Tibial nerve (tissue), 4 donors: ENCODE measurements around the gene KMT2C. TPM values are rescaled to one million over a fixed set of nuclear protein-coding genes. Genes with fewer than 3 reads are reported as not detected.

Experiments used
- DNase-seq, 2 donors: peaks; one replicate each; pipeline ENCODE4 v3.0.0-alpha.2; 2019; ENCODE audit warnings: low spot score in 2 of 2
- H3K27ac ChIP-seq, 4 donors: fragments of 200-600 bp; sonication (generic) in 3 of 4; one replicate each; pipeline ENCODE4 v1.5.1; 2017 to 2019; ENCODE audit warnings: mild to moderate bottlenecking in 1 of 4
- H3K27me3 ChIP-seq, 2 donors: fragments of 200-600 bp; sonication (generic) in 1 of 2; one replicate each; pipeline versions ENCODE4 v1.5.1 to v1.6.0; 2017 to 2019
- H3K36me3 ChIP-seq, 3 donors: fragments of 200-600 bp; sonication (generic); one replicate each; pipeline ENCODE4 v1.5.1; 2018 to 2019
- H3K4me1 ChIP-seq, 4 donors: fragments of 200-600 bp; sonication (generic) in 3 of 4; one replicate each; pipeline ENCODE4 v1.5.1; 2017 to 2019
- H3K4me3 ChIP-seq, 4 donors: fragments of 200-600 bp; sonication (generic) in 3 of 4; one replicate each; pipeline ENCODE4 v1.5.1; 2017 to 2019; ENCODE audit warnings: mild to moderate bottlenecking in 1 of 4, moderate library complexity in 1 of 4
- H3K9me3 ChIP-seq, 4 donors: fragments of 200-600 bp; sonication (generic) in 3 of 4; one replicate each; pipeline ENCODE4 v1.5.1; 2017 to 2019
- EP300 ChIP-seq, 2 donors: sonication (generic); formaldehyde crosslinking; IDR thresholded peaks; one replicate each; pipeline ENCODE4 v1.6.1; 2017; ENCODE audit warnings: antibody characterized with exemption in 2 of 2, mild to moderate bottlenecking in 1 of 2
- POLR2A ChIP-seq, 2 donors: fragments of 450-650 bp; IDR thresholded peaks; one replicate each; pipeline ENCODE4 v1.6.1; 2017; ENCODE audit warnings: antibody characterized with exemption in 2 of 2, mild to moderate bottlenecking in 2 of 2, moderate library complexity in 2 of 2
- WGBS, 2 donors: methylation state at CpG; one replicate each; pipeline ENCODE4 v1.1.5; 2018; 5-methylcytosine and 5-hydroxymethylcytosine counted together
- total RNA-seq, 4 donors: library from RNA; depleted of rRNA; stranded (reverse); fragments of >200 nt; gene quantifications; one replicate each; pipeline ENCODE4 v1.1.0, GENCODE V29; 2016
- TF ChIP-seq, protein P1 (sequence below), 5 experiments: fragments of 200-600 bp in 3 of 5; fragments of 450-650 bp in 2 of 5; sonication (generic) in 3 of 5; IDR thresholded peaks; one replicate each; pipeline ENCODE4 v1.5.1; 2016 to 2019; ENCODE audit warnings: antibody characterized with exemption in 5 of 5, mild to moderate bottlenecking in 3 of 5, moderate library complexity in 2 of 5

Gene KMT2C
- total RNA-seq, 4 donors from 2014 or later, result 63.2 to 86.1 (median 69.4) TPM

DNA sequence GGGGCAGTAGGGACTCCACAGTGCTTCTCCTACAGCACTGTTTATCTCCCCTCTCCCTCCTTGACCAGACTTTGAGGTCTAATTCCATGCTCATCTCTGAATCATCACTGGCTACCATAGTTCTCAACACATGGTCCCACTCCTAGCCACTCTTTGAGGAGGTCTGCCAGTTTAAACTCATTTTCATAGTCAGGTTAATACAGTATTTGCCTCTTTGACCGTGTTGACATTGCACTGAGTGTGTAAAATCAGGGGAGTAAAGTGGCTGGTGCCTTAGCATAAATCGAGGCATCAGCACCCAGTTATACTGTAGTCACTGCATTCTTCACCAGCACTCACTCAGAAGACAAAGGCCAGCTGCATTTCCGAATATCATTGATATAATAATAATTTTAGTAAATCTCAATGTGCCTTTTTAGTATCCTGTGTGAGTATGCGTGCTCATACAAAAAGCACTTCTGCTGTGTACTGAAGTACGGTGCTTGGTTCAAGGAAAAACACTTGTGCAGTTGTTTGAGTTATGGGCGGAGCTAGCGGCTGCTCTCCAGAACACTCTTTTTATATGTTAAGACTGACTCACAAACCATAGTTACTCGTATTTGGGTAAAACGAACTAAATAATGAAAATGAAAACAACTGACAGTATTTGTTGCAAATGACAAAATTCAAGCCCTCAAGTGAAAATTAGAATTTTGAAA, 320.6 kb downstream of the KMT2C start:
- H3K4me1 ChIP-seq, result no peaks in the 10 kb centered on the region
- 61 to 68% methylated on average over 9 of the region's 9 CpGs for WGBS, 2 donors
- H3K9me3 ChIP-seq, result no peaks in the 10 kb centered on the region
- TF ChIP-seq POLR2A (IDR thresholded peaks at IDR 0.05) (no peak), EP300 (IDR thresholded peaks at IDR 0.05) (no peak)
- TF ChIP-seq, protein P1, sequence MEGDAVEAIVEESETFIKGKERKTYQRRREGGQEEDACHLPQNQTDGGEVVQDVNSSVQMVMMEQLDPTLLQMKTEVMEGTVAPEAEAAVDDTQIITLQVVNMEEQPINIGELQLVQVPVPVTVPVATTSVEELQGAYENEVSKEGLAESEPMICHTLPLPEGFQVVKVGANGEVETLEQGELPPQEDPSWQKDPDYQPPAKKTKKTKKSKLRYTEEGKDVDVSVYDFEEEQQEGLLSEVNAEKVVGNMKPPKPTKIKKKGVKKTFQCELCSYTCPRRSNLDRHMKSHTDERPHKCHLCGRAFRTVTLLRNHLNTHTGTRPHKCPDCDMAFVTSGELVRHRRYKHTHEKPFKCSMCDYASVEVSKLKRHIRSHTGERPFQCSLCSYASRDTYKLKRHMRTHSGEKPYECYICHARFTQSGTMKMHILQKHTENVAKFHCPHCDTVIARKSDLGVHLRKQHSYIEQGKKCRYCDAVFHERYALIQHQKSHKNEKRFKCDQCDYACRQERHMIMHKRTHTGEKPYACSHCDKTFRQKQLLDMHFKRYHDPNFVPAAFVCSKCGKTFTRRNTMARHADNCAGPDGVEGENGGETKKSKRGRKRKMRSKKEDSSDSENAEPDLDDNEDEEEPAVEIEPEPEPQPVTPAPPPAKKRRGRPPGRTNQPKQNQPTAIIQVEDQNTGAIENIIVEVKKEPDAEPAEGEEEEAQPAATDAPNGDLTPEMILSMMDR (IDR thresholded peaks at IDR 0.05), result no peak
- H3K4me3 ChIP-seq, result no peak overlapping the region
- H3K27ac ChIP-seq, result no peak overlapping the region
- H3K36me3 ChIP-seq, result peaks cover 0 to 94% (median 8%) of the 10 kb centered on the region in 3 donors
- no peaks in the 10 kb centered on the region for H3K27me3 ChIP-seq
- no peak for DNase-seq

DNA sequence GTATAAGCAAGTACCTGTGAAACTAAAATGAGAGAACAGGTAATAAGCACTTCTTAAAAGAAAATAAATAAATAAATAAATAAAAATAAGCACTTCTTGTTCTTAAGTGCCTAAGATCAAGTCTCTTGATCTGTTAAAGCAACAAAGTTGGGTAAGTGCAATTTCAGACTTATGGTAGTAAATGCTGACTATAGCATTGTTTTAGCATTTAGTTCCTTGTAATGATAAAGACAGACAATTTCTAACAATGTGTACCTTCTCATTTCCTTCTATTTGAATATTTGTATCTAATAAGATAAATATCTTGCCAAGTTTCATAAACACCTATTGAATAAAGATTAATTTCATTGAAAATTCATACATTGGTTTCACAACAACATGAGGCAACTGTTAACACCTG, 323.0 kb downstream of the KMT2C start:
- no peaks in the 10 kb centered on the region for H3K4me1 ChIP-seq
- no peaks in the 10 kb centered on the region for H3K27me3 ChIP-seq
- peaks cover 0 to 94% (median 0%) of the 10 kb centered on the region in 3 donors for H3K36me3 ChIP-seq
- no peak for TF ChIP-seq EP300 (IDR thresholded peaks at IDR 0.05)
- TF ChIP-seq POLR2A (IDR thresholded peaks at IDR 0.05), result no peak
- no peak overlapping the region for H3K27ac ChIP-seq
- no peak overlapping the region for H3K4me3 ChIP-seq
- H3K9me3 ChIP-seq, result no peaks in the 10 kb centered on the region
- no peak for DNase-seq

DNA sequence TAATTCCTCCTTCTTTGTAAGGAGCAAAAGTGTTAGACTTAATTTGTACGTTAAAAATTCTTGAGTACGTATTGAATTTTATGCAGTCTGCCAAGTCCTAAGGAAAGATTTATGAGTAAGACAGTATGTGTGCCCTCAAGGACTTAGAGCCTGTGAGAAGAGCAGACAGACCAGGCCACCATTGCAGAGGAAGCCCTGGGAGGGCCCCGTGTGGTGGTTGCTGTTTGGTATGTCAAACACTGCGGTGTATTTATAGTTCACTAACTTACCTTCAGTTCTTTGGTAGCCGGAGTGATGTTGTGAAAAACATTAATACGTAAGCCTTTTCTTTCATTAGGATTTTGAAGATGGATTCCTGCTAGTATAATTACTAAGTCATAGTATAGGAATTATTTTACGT, 327.4 kb downstream of the KMT2C start:
- no peaks in the 10 kb centered on the region for H3K27me3 ChIP-seq
- no peaks in the 10 kb centered on the region for H3K4me1 ChIP-seq
- 79 to 84% methylated on average over 7 of the region's 7 CpGs for WGBS, 2 donors
- DNase-seq, result no peak
- no peak overlapping the region for H3K27ac ChIP-seq
- H3K4me3 ChIP-seq, result no peak overlapping the region
- no peaks in the 10 kb centered on the region for H3K9me3 ChIP-seq
- H3K36me3 ChIP-seq, result peaks cover 0 to 81% (median 0%) of the 10 kb centered on the region in 3 donors
- TF ChIP-seq, protein P1 (IDR thresholded peaks at IDR 0.05), result no peak
- TF ChIP-seq POLR2A (IDR thresholded peaks at IDR 0.05) (no peak), EP300 (IDR thresholded peaks at IDR 0.05) (no peak)

DNA sequence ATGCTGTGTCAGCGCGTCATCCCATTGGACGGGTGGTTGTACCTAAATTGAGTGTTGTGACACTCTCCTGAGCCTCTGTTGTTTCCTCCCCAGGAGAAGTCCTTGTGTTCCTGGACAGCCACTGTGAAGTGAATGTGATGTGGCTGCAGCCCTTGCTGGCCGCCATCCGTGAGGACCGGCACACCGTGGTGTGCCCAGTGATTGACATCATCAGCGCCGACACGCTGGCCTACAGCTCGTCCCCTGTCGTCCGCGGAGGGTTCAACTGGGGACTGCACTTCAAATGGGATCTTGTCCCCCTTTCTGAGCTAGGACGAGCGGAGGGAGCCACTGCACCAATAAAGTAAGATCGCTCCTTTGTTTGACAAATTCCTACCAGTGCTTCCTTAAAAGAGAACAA, 327.9 kb downstream of the KMT2C start:
- no peaks in the 10 kb centered on the region for H3K4me1 ChIP-seq
- no peak for DNase-seq
- H3K27ac ChIP-seq, result no peak overlapping the region
- H3K4me3 ChIP-seq, result no peak overlapping the region
- H3K27me3 ChIP-seq, result no peaks in the 10 kb centered on the region
- peaks cover 0 to 81% (median 0%) of the 10 kb centered on the region in 3 donors for H3K36me3 ChIP-seq
- 96 to 97% methylated on average over 17 of the region's 17 CpGs for WGBS, 2 donors
- no peak for TF ChIP-seq EP300 (IDR thresholded peaks at IDR 0.05)
- TF ChIP-seq, protein P1 (IDR thresholded peaks at IDR 0.05), result no peak
- TF ChIP-seq POLR2A (IDR thresholded peaks at IDR 0.05), result no peak
- H3K9me3 ChIP-seq, result no peaks in the 10 kb centered on the region

DNA sequence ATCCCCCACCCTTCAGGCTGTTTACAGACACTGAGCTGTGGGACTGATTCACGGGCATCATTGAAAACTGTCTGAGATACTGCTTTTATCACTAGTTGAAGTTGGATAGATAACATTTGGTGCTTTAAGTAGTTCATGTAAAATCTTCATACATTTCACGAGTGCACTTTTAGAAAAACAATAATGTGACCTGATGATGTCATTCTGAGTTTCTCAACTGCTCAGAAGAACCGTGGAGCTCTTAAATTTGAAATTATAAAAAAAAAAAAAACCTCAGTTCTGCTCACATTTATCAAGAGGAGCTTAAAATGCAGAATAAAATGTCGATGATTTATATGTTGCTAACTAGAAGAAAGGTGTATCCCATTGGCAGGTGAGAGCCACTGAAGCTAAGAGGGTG, 328.8 kb downstream of the KMT2C start:
- TF ChIP-seq POLR2A (IDR thresholded peaks at IDR 0.05) (no peak), EP300 (IDR thresholded peaks at IDR 0.05) (no peak)
- Histone ChIP-seq H3K4me3 (no peak overlapping the region), H3K9me3 (no peaks in the 10 kb centered on the region), H3K4me1 (no peaks in the 10 kb centered on the region), H3K27ac (no peak overlapping the region), H3K36me3 (peaks cover 0 to 84% (median 0%) of the 10 kb centered on the region in 3 donors), H3K27me3 (no peaks in the 10 kb centered on the region)
- no peak for DNase-seq
- 46 to 58% methylated on average over 4 of the region's 4 CpGs for WGBS, 2 donors

DNA sequence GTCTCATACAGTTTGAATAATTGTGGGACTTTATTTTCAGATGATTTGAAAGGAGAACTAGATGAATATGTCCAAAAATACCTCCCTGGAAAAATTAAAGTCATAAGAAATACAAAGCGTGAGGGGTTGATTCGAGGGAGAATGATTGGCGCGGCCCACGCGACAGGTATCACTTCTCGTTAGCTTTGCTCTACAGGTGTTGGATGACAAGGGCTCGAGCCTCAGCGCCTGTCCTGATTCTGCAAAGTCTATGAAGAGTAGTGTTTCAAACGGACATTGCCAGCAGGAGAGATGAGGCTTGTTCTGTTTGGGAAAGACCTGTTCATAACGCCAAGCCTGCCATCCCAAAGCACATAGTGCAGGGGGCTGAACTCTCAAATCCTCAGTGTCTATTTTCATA, 330.6 kb downstream of the KMT2C start:
- Histone ChIP-seq H3K9me3 (no peaks in the 10 kb centered on the region), H3K27me3 (no peaks in the 10 kb centered on the region), H3K4me3 (no peak overlapping the region), H3K4me1 (no peaks in the 10 kb centered on the region), H3K27ac (no peak overlapping the region), H3K36me3 (peaks cover 0 to 80% (median 0%) of the 10 kb centered on the region in 3 donors)
- TF ChIP-seq EP300 (IDR thresholded peaks at IDR 0.05) (no peak), POLR2A (IDR thresholded peaks at IDR 0.05) (no peak)
- TF ChIP-seq, protein P1 (IDR thresholded peaks at IDR 0.05), result no peak
- 92 to 93% methylated on average over 11 of the region's 11 CpGs for WGBS, 2 donors
- DNase-seq, result no peak
